NT2/D1 (cell line): Measurements from ENCODE around the gene GTF2A2.

ENCODE experiments used
- YY1 ChIP-seq: IDR thresholded peaks from 2 replicates; pipeline ENCODE4 v1.6.1; 2011; ENCODE audit not compliant: insufficient read length, insufficient read depth
- ZNF274 ChIP-seq: IDR thresholded peaks from 2 replicates; pipeline ENCODE4 v1.6.1; 2011; ENCODE audit warnings: mild to moderate bottlenecking, low read depth, low read length

GRCh38 chr15:59595434-59595915 lies 61.8 kb downstream of the GTF2A2 start:
- TF ChIP-seq YY1 (no peak), ZNF274 (no peak)
